Endothelial cell (in vitro differentiated cells): ENCODE results near the gene SPG7. TPM values are rescaled to one million over a fixed set of nuclear protein-coding genes. Genes with fewer than 3 reads are reported as not detected.
A peak's percentile ranks its signal among the peaks of the same experiment; 100 is the strongest.
"Not testable (repeated sequence)": the region's sequence is repeated elsewhere in the genome, so short reads cannot be mapped to it uniquely, and the experiment has no call there.

ENCODE experiments used
- DNase-seq: peaks from one replicate; pipeline ENCODE4 v3.0.0; 2021; ENCODE audit warnings: low spot score
- H3K27ac Mint-ChIP-seq: one replicate; pipeline ENCODE4 v1.8.0; 2021; ENCODE audit warnings: mixed read lengths, inconsistent platforms; ENCODE audit not compliant: unreplicated experiment
- H3K27me3 Mint-ChIP-seq: one replicate; pipeline ENCODE4 v1.8.0; 2021; ENCODE audit warnings: mild to moderate bottlenecking, moderate library complexity, mixed read lengths, inconsistent platforms; ENCODE audit not compliant: unreplicated experiment
- H3K36me3 Mint-ChIP-seq: one replicate; pipeline ENCODE4 v1.8.0; 2021; ENCODE audit warnings: mild to moderate bottlenecking, low read depth, mixed read lengths, inconsistent platforms; ENCODE audit not compliant: unreplicated experiment
- H3K4me1 Mint-ChIP-seq: one replicate; pipeline ENCODE4 v1.8.0; 2021; ENCODE audit warnings: mild to moderate bottlenecking, mixed read lengths, inconsistent platforms; ENCODE audit not compliant: unreplicated experiment
- H3K4me3 Mint-ChIP-seq: one replicate; pipeline ENCODE4 v1.8.0; 2021; ENCODE audit warnings: mild to moderate bottlenecking, mixed read lengths, inconsistent platforms; ENCODE audit not compliant: unreplicated experiment
- H3K9me3 Mint-ChIP-seq: one replicate; pipeline ENCODE4 v1.8.0; 2021; ENCODE audit warnings: mixed read lengths, inconsistent platforms; ENCODE audit not compliant: unreplicated experiment
- total RNA-seq: library from RNA; stranded (reverse); fragmentation: NEBNext Ultra II Directional; extraction: Animal tissue kit (Norgen Biotek cat#: 25700); gene quantifications from one replicate; pipeline ENCODE4 v1.2.1, GENCODE V29; 2021; ENCODE audit not compliant: unreplicated experiment
- TF ChIP-seq, protein P1 (sequence below): fragments of 200-600 bp; sonication (generic); IDR thresholded peaks from one replicate; pipeline ENCODE4 v1.5.0; 2021; ENCODE audit warnings: antibody characterized with exemption; ENCODE audit not compliant: unreplicated experiment

The SPG7 gene
- total RNA-seq, 1 donor from 2014 or later: 207 TPM

DNA sequence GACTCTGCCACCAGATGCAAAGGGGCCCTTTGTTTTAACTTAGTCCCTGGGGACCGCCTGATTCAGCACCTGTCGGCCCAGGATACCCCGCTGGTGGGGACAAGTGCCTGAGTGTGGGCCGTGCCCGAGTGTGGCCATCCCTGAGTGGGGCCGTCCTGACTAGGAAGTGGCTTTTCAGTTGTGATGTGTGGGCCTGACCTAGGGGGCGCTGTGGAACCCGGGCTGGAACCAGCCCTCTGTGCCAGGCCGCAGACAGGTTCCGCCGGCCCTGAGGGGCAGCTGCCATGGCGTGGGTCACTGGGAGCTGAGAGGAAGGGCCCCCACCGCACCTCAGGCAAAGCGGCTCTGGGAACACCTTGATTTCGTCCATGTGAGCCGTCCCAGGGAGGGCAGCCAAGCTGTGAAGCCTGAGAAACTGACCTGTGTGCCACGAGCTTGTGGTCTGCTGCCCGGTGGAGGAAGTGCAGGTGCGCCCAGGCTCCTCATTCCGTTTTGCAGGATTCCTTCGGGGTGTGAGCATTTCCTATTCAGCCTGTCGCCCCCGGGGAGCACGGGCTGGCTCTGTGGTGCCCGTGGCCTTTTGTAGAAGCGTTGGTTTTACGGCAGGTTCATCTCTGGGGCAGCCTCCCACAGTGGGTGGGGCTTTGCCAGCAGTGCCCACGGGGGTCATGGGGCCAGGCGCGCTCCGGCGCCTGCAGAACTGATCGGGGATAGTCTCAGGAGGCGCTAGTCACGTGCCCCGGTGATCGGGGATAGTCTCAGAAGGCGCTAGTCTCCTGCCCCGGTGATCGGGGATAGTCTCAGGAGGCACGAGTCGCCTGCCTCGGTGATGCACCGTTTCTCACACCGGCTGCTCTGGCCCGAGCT is 57.5 kb downstream of the SPG7 start:
- Mint-ChIP-seq H3K9me3 (no peaks in the 10 kb centered on the region), H3K4me3 (no peak overlapping the region), H3K27ac (no peak overlapping the region), H3K27me3 (peaks cover 12% of the 10 kb centered on the region), H3K4me1 (peaks cover 34% of the 10 kb centered on the region), H3K36me3 (peaks cover 33% of the 10 kb centered on the region)
- peak; percentile 56 for DNase-seq
- TF ChIP-seq, protein P1, sequence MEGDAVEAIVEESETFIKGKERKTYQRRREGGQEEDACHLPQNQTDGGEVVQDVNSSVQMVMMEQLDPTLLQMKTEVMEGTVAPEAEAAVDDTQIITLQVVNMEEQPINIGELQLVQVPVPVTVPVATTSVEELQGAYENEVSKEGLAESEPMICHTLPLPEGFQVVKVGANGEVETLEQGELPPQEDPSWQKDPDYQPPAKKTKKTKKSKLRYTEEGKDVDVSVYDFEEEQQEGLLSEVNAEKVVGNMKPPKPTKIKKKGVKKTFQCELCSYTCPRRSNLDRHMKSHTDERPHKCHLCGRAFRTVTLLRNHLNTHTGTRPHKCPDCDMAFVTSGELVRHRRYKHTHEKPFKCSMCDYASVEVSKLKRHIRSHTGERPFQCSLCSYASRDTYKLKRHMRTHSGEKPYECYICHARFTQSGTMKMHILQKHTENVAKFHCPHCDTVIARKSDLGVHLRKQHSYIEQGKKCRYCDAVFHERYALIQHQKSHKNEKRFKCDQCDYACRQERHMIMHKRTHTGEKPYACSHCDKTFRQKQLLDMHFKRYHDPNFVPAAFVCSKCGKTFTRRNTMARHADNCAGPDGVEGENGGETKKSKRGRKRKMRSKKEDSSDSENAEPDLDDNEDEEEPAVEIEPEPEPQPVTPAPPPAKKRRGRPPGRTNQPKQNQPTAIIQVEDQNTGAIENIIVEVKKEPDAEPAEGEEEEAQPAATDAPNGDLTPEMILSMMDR: peak; percentile 71

DNA sequence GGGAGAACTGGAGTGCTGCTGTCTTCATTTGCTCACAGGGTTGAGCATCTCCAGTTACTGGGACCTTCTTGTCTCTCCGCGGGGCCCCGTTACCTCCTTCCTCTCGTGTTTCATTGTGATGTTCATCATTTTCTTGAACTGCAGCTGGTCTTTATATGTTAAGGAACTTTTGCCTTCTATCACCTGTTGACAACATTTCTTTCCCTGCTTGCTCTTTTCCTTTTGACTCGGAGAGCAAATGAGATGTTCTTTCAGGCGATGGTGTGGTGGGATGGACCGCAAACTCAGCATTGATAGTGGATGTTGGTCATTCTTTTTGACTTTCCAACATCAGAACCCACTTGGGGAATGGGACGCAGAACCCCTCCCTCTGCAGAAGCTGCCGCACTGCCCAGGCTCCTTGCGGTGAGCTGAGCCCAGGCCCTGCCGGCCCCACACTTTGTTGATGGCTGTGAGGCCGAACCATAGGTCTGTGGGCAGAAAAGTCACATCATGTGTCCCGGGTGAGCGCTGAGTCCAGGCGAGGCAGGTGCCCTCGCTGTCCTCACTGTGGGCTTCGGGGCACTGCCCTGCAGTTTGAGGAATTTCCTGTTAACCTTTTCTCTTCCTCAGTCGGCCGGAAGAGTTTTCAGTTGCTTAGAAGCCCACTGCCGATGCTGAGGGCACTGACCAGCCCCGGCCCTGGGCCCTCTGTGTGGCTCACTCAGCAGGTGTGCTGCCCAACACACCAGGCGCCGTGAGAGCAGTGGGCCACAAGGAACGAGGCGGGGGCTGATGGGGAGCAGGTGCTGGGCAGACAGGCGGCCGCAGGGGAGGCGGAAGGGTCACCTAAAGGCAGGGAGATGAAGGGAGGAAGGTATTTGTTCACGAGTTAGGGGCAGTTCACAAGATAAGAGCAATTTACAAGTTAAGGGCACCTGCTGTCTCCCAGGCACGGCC is 59.7 kb downstream of the SPG7 start:
- no peak overlapping the region for H3K27ac Mint-ChIP-seq
- no peak overlapping the region for H3K4me3 Mint-ChIP-seq
- H3K36me3 Mint-ChIP-seq: peaks cover 16% of the 10 kb centered on the region
- peaks cover 11% of the 10 kb centered on the region for H3K27me3 Mint-ChIP-seq
- no peak for DNase-seq
- TF ChIP-seq, protein P1: no peak
- no peaks in the 10 kb centered on the region for H3K9me3 Mint-ChIP-seq
- peaks cover 29% of the 10 kb centered on the region for H3K4me1 Mint-ChIP-seq

DNA sequence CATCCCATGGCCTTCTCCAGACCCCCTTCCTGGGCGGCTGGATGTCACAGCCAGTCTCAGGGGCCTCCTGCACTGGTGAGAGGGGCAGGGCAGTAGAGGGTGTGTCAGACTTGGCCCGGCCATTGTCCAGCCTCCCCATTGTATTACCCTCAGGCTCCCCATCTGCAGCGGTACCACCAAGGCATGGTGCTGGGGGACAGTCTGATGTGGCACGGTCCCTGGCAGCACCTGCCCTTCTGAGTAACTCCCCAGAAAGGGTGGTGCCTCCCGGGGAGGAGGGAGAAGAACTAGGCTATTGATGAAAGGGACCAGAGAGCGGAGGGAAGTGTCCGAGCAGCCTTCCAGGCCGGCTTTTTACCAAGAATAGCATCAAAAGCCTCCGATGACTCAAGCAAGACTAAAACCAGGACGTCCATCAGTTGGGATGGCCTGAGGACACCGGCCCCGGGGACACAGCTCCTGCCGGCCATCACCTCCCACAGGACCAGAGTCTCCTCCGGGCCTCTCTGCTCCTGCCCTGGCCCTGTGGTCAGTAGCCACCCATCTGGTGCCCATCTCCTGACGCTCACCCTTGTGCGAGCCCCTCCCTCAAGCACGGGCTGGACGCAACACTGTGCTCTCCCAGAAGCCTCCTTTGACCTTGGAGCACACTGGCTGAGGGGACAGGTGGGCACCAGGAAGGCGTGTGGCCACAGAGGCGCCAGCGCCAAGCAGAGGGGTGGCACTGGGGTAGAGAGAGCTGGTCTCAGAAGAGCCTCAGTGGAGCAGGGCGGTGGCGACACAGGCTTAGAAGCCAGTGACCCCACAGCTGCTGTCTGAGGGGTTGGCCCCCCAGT is 61.5 kb downstream of the SPG7 start:
- Mint-ChIP-seq H3K27me3 (peaks cover 14% of the 10 kb centered on the region), H3K4me3 (no peak overlapping the region), H3K9me3 (no peaks in the 10 kb centered on the region), H3K27ac (no peak overlapping the region), H3K36me3 (peaks cover 4% of the 10 kb centered on the region), H3K4me1 (peaks cover 26% of the 10 kb centered on the region)
- TF ChIP-seq, protein P1: no peak
- DNase-seq: no peak

DNA sequence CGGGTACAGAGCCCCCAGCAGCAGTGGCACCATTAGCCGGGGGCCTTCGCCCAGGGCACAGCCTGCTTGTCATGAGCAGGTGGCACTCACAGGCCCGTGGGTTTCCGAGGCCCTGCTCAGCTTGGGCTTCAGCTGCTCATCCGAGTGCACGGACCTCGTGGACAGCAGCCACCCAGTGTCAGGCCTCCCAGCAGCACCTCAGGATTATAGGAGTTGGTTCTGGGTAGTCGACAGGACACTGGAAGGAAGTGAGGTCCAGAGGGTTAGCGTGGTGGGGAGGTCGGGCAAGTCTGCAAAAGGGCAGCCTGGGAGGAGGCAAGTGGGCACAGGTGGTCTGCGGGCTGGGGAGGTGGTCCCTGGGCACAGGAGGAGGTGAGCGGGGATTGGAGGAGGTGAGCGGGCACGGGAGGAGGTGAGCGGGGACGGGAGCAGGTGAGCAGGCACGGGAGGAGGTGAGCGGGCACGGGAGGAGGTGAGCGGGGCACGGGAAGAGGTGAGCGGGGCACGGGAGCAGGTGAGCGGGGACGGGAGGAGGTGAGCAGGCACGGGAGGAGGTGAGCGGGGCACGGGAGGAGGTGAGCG is 62.2 kb downstream of the SPG7 start:
- H3K36me3 Mint-ChIP-seq: no peaks in the 10 kb centered on the region
- DNase-seq: no peak
- H3K9me3 Mint-ChIP-seq: no peaks in the 10 kb centered on the region
- peaks cover 14% of the 10 kb centered on the region for H3K27me3 Mint-ChIP-seq
- H3K4me1 Mint-ChIP-seq: peaks cover 21% of the 10 kb centered on the region
- TF ChIP-seq, protein P1: no peak
- no peak overlapping the region for H3K4me3 Mint-ChIP-seq
- no peak overlapping the region for H3K27ac Mint-ChIP-seq

DNA sequence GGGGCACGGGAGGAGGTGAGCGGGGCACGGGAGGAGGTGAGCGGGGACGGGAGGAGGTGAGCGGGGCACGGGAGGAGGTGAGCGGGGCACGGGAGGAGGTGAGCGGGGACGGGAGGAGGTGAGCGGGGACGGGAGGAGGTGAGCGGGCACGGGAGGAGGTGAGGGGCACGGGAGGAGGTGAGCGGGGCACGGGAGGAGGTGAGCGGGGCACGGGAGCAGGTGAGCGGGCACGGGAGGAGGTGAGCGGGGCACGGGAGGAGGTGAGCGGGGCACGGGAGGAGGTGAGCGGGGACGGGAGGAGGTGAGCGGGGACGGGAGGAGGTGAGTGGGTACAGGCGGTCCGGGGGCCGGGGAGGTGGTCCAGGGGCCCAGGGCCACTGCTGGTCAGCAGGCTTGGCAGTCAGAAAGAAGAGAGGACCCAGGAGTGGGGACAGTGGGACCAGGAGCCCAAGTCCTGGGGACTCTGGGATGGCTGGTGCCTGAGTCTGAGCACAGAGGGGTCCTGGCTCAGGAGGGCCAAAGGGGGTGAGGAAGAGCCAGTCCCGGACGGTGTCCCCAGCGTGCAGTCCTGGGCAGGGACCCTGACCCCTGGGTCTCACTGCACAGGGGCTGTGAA is 62.9 kb downstream of the SPG7 start:
- H3K9me3 Mint-ChIP-seq, H3K27ac Mint-ChIP-seq, DNase-seq, H3K36me3 Mint-ChIP-seq, H3K4me3 Mint-ChIP-seq: not testable (repeated sequence)
- H3K4me1 Mint-ChIP-seq: peaks cover 21% of the 10 kb centered on the region
- H3K27me3 Mint-ChIP-seq: peaks cover 14% of the 10 kb centered on the region
